GM19452 (cell line): Measurements from ENCODE around the gene KHK.
"Not testable (repeated sequence)": the region's sequence is repeated elsewhere in the genome, so short reads cannot be mapped to it uniquely, and the experiment has no call there.

Experiments used
- ATAC-seq: cut with Tn5 transposase; IDR thresholded peaks from one replicate; pipeline ENCODE4 v1.9.1; 2021; ENCODE audit not compliant: unreplicated experiment

Gene KHK

GRCh38 chr2:27095745-27096651 is 9.4 kb downstream of the KHK start:
- ATAC-seq = no peak

GRCh38 chr2:27096748-27097297 is 10.3 kb downstream of the KHK start:
- no peak for ATAC-seq

- ATAC-seq = no peak
Observed at GRCh38 chr2:27097341-27097740, 10.8 kb downstream of the KHK start.

GRCh38 chr2:27099334-27099955 is 12.9 kb downstream of the KHK start:
- ATAC-seq = no peak

- no peak for ATAC-seq
Observed at GRCh38 chr2:27100036-27100435, 13.5 kb downstream of the KHK start.

- no peak for ATAC-seq
Observed at GRCh38 chr2:27102329-27102728, 15.8 kb downstream of the KHK start.

- no peak for ATAC-seq
Observed at GRCh38 chr2:27105981-27106380, 19.4 kb downstream of the KHK start.

GRCh38 chr2:27108221-27108620 is 21.6 kb downstream of the KHK start:
- no peak for ATAC-seq

- no peak for ATAC-seq
Observed at GRCh38 chr2:27109083-27109482, 22.5 kb downstream of the KHK start.

GRCh38 chr2:27110603-27111352 is 24.2 kb downstream of the KHK start:
- not testable (repeated sequence) for ATAC-seq

GRCh38 chr2:27111392-27112078 is 25.0 kb downstream of the KHK start:
- ATAC-seq = not testable (repeated sequence)

GRCh38 chr2:27115519-27115918 is 28.9 kb downstream of the KHK start:
- ATAC-seq = no peak

- ATAC-seq = no peak
Observed at GRCh38 chr2:27117995-27118524, 31.5 kb downstream of the KHK start.

GRCh38 chr2:27118525-27119329 is 32.2 kb downstream of the KHK start, which contains the start of gene CGREF1:
TSS of gene CGREF1 (minus strand) at chr2:27119128. CDS start at chr2:27104366, 14,762 bp downstream.
- ATAC-seq = no peak

- ATAC-seq = not testable (repeated sequence)
Observed at GRCh38 chr2:27119330-27119670, 32.7 kb downstream of the KHK start.

- ATAC-seq = no peak
Observed at GRCh38 chr2:27121906-27122305, 35.3 kb downstream of the KHK start.

- ATAC-seq = no peak
Observed at GRCh38 chr2:27122791-27123190, 36.2 kb downstream of the KHK start.

GRCh38 chr2:27123302-27124150 is 37.0 kb downstream of the KHK start, which contains the start of gene ABHD1:
TSS of gene ABHD1 (plus strand) at chr2:27123815. CDS start at chr2:27123949, 134 bp downstream.
- no peak for ATAC-seq

- no peak for ATAC-seq
Observed at GRCh38 chr2:27125104-27125503, 38.5 kb downstream of the KHK start.
